Measurements from ENCODE around the gene RALGAPB.

DNA sequence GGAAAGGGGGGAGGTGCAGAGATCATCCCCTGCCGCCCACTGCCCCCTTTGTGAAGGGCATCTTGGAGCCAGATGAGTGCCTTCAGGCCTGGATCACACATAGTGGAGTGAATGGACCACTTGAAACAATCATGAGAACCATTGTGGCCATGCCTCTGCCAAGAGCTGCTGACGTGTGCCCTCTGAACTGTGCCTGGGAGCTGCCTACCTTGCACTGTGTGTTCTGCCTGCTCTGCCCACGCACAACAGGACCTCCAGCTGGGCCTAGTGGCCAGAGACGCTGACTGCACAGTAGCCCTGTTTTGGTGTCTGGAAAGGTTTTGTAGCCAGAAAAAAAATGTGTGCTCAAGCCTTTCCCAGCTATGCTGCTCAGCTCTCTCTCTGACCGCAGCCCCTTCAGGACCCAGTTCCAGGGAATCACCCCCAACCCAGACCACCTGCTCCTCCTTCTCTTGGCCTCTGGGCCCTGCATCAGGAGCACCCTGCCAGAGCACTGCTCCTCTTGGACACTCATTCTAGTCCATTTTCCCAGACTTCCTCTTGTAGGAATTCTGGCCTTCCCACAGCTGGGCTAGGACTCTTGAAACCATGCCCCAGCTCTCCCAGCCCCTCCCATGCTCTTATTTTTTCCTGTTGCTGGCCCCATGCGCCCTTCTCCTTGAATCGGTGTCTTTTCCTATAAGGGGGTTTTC lies 106.7 kb downstream of the RALGAPB start:
- TF ChIP-seq POLR2A (IDR thresholded peaks at IDR 0.05): no peak
- TF ChIP-seq, protein P1, sequence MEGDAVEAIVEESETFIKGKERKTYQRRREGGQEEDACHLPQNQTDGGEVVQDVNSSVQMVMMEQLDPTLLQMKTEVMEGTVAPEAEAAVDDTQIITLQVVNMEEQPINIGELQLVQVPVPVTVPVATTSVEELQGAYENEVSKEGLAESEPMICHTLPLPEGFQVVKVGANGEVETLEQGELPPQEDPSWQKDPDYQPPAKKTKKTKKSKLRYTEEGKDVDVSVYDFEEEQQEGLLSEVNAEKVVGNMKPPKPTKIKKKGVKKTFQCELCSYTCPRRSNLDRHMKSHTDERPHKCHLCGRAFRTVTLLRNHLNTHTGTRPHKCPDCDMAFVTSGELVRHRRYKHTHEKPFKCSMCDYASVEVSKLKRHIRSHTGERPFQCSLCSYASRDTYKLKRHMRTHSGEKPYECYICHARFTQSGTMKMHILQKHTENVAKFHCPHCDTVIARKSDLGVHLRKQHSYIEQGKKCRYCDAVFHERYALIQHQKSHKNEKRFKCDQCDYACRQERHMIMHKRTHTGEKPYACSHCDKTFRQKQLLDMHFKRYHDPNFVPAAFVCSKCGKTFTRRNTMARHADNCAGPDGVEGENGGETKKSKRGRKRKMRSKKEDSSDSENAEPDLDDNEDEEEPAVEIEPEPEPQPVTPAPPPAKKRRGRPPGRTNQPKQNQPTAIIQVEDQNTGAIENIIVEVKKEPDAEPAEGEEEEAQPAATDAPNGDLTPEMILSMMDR (IDR thresholded peaks at IDR 0.05): no peak
- no peak for TF ChIP-seq POLR2AphosphoS5 (IDR thresholded peaks at IDR 0.05)

Data from breast epithelium (tissue), 3 donors.